HG03175 (cell line): ENCODE measurements around the gene RPL12.

Source experiments
- ATAC-seq: cut with Tn5 transposase; IDR thresholded peaks from one replicate; pipeline ENCODE4 v1.9.1; 2021; ENCODE audit warnings: mild to moderate bottlenecking, moderate library complexity; ENCODE audit not compliant: unreplicated experiment

Gene RPL12

DNA sequence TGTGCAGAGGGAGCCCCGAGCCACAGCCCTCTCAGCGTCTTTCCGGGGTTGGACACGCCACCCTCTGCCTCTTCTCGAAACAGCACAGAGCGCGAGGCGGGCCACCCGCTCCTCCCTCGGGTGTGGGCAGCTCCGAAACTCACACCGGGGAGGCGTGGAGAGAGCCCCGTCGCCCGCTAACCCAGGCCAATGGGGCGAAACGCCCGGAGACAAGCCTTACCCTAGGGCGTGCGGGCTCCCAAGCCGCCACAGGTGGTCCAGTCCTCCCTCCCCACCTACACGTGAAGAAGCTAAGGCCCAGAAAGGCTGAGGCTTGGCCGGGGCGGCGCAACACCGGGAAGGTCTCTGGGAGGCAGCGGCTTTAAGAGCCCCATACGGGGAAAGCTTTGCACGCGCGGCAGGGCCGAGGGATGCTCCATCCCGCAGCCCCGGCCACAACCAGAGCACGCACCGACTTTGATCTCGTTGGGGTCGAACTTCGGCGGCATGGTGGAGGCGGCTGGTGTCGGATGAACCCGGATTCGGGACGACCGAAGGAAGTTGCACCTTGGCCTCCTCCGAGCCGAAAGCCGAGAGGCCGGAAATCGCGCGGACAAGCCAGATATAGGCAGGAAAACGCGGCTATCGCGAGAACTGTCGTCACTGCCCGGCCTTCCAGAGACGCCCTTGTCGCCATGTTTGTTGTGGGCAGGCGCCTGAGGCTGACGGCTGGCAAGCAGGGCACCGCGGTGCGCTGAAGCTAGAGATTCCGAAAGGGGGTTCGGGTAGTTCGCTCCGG lies at the start of gene RPL12, which contains the start of gene LRSAM1:
RPL12 (minus strand) TSS at position 577 of the 778 bp plus-strand sequence; CDS start at position 488, 89 bp downstream.
LRSAM1 (plus strand) TSS at position 681 of the 778 bp plus-strand sequence. CDS start 3,018 bp downstream, outside the sequence.
- ATAC-seq, result peak; percentile 62

DNA sequence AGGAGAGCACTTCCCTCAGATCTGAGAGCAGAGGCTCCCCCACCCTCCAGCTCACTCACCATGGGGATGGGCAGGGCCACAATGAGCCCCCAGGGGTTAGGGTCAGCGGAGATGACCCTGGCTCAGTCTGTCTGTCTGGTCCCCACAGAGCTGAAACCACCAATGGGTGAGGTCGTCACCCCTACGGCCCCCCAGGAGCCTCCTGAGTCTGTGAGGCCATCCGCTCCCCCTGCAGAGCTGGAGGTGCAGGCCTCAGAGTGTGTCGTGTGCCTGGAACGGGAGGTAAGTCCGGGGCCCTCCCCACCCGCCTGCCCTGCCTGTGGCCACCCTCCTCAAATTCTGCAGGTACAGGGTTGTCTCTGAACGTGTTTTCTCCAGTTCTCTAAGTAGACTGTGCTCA lies 49.7 kb upstream of the RPL12 start:
- ATAC-seq, result no peak

- ATAC-seq, result no peak
These were observed 49.2 kb upstream of the RPL12 start for GRCh38 chr9:127500399-127500798.

- ATAC-seq, result no peak
These were observed 47.1 kb upstream of the RPL12 start for GRCh38 chr9:127498298-127498697.

GRCh38 chr9:127497656-127498290 lies 46.6 kb upstream of the RPL12 start:
- no peak for ATAC-seq

- no peak for ATAC-seq
These were observed 45.8 kb upstream of the RPL12 start for GRCh38 chr9:127496974-127497373.

DNA sequence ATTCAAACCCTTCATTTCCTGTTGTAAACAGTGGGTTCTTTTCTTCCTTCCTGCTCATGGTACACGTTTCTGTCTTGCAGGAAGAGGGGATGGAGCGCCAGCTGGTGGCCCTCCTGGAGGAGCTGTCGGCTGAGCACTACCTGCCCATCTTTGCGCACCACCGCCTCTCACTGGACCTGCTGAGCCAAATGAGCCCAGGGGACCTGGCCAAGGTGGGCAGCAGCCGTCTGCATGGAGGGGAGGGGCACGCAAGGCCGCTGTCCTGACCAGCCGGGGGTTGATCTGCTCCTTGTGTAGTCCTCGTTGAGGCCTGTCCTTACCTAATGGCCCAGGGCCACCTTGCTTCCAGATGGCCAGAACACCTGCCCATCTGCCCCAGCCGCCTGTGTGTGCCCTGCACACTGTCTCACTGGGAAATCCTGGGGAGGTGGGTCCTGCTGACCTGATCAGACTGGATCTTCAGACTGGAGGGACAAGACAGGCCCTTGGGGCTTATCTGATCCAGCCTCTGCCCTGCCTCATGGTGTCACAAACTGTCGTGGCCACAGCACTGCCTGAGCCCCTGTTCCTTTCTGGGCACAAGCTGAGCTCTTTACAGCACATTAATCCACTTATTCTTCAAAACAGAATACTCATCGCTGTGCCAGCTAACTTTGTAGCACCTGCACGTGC lies 44.8 kb upstream of the RPL12 start:
- ATAC-seq, result no peak

- no peak for ATAC-seq
These were observed 43.1 kb upstream of the RPL12 start for GRCh38 chr9:127494304-127494702.

GRCh38 chr9:127493592-127494303 lies 42.5 kb upstream of the RPL12 start:
- no peak for ATAC-seq

GRCh38 chr9:127492616-127493015 lies 41.4 kb upstream of the RPL12 start:
- ATAC-seq, result no peak

- ATAC-seq, result no peak
These were observed 40.3 kb upstream of the RPL12 start for GRCh38 chr9:127491516-127491915.

GRCh38 chr9:127490535-127491230 lies 39.5 kb upstream of the RPL12 start:
- no peak for ATAC-seq

DNA sequence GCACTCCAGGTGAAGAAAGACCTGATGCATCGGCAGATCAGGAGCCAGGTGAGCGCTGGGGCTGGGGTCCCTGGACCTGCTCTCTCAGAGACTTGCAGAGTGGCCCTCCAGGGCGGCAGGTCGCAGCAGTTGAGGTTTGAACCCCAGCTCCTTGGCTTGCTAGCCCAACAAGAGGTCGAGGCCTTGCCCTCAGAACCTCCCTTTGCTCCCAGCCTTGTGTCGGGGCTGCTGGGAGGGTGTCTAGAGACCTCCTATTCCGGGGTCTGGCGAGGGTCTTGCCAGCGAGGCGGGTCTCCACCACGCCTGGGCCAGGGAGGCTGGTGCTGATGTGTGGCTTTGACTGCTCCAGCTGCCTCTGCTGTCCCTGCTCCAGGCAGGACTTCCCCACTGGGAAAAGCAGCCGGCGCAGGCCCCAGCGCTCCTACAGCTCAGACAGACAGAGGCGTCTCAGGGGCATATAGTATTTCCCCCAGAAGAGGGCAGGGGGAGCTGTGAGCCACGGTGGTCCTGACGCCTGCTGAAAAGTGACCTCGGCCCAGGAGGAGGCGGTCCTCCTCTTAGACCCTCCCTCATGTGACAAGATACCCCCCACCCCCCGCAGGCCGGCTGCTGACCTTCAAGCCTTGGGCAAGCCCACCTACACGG lies 38.4 kb upstream of the RPL12 start:
- ATAC-seq, result no peak

GRCh38 chr9:127488946-127489345 lies 37.7 kb upstream of the RPL12 start:
- no peak for ATAC-seq

DNA sequence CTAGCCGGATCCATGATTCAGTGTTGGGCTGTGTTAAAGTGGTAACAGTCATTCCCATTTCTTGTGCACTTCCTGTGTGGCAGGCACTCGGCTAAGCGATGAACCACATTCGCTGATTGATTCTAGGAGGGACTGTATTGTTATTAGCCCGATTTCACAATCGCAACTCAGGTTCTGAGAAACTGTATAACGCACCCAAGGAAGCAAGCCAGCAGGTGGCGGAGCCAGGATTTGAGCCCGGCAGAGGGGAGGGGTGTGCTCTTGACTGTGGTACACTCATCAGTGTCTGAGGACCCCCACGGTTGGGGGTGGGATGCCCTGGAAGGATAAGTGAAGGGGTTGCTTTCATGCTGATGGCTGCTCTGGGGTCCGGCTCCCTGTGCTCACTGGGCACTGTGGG lies 34.8 kb upstream of the RPL12 start:
- ATAC-seq, result no peak

DNA sequence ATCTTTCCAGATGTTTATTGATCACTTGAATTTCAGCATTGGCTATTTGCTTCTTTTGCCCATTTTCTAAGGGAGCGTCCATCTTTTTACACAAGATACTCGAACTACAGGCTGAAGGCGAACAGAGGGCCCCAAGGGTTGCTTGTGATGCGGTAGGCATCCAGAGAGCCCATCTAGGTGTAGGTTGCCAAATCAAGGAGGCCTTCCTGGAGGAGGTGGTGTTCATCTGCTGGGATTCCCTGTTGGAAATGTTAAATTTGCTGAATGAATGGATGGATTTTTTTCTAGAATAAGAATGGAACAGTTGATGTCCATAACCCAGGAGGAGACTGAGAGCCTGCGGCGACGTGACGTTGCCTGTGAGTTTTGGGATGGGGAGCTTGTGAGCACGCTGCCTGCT lies 31.5 kb upstream of the RPL12 start:
- ATAC-seq, result no peak

DNA sequence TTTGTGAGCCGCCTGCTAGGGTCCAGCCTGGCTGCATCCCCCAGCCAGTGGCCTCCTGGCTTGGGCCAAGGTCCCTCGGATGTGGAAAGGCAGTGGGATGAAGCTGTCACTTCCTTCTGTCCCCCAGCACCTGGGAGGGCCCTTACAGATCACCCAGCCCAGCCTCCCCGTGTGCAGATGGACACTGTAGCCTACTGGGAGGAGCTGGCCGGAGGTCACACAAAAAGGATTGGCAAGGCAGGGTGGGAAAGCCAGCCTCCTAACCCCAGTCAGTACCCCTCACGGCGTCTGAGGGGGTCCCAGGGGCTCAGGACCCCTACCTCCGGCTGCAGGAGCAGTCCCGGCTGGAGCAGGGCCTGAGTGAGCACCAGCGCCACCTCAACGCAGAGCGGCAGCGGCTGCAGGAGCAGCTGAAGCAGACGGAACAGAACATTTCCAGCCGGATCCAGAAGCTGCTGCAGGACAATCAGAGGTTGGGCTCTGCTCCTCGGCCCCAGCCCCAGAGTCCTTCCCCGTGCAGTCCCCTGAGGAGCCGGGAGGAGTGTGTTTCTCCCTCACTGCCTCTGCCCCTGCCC lies 28.4 kb upstream of the RPL12 start:
- ATAC-seq, result no peak

GRCh38 chr9:127474592-127474991 lies 23.4 kb upstream of the RPL12 start:
- no peak for ATAC-seq

- no peak for ATAC-seq
These were observed 22.7 kb upstream of the RPL12 start for GRCh38 chr9:127473932-127474331.

DNA sequence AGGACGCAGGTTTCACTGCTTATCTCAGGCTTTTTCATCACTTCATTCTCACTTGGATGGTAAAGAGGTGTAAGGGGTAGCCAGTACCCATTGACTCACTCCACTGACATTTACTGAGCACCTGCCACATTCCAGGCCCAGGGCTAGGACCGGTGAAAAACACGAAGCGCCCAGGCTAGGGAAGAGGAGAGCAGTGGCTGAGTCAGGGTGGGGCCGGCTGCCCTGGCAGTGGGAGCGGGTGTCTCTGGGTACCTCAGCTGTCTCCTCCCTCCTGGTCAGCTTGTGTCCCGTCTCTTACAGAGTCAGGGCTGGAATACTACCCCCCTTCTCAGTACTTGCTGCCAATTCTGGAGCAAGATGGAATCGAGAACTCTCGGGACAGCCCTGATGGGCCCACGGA lies 22.3 kb upstream of the RPL12 start:
- no peak for ATAC-seq
